PC-3 (cell line): ENCODE data around the gene PLCL1. TPM values are rescaled to one million over a fixed set of nuclear protein-coding genes. Genes with fewer than 3 reads are reported as not detected.

Experiments
- ATAC-seq: fragments of 200-7000 bp; cut with Tn5 transposase; 2 replicates; pipeline ENCODE4 v1.9.1; 2020; ENCODE audit warnings: mild to moderate bottlenecking, moderate library complexity
- BruUV-seq: library from RNA; stranded (reverse); fragments of 400-500 nt; replicated peaks from 2 replicates; lab custom pipeline; 2021; lab: Mats Ljungman, UMichigan
- CTCF ChIA-PET: fragments of 300-600 bp; sonication (Branson Sonifier 250); formaldehyde crosslinking; loops from one replicate; lab custom pipeline; 2022; ENCODE audit warnings: antibody characterized with exemption; lab: Charles Lee
- POLR2A ChIA-PET: fragments of 300-600 bp; sonication (Branson Sonifier 250); formaldehyde crosslinking; loops from one replicate; lab custom pipeline; 2022; ENCODE audit warnings: antibody characterized with exemption; ENCODE audit not compliant: unreplicated experiment; lab: Charles Lee
- DNase-seq: peaks from one replicate; pipeline ENCODE4 v3.0.0-alpha.2; 2015
- H2AFZ ChIP-seq: fragments of 300-600 bp; sonication (generic); 2 replicates; pipeline ENCODE4 v1.6.0; 2016; ENCODE audit warnings: antibody characterized with exemption, low read length
- H3F3A ChIP-seq: fragments of 300-600 bp; sonication (generic); one replicate; pipeline ENCODE4 v1.6.0; 2017; ENCODE audit warnings: antibody characterized with exemption, low read length, control low read depth, mild to moderate bottlenecking; ENCODE audit not compliant: unreplicated experiment
- H3K27ac ChIP-seq: fragments of 300-600 bp; sonication (generic); 2 replicates; pipeline ENCODE4 v1.5.1; 2016; ENCODE audit warnings: mild to moderate bottlenecking, low read length
- H3K27me3 ChIP-seq: fragments of 300-600 bp; sonication (generic); 2 replicates; pipeline ENCODE4 v1.6.1; 2016; ENCODE audit warnings: low read length, mixed read lengths
- H3K36me3 ChIP-seq: fragments of 300-600 bp; sonication (generic); 2 replicates; pipeline ENCODE4 v1.6.1; 2016; ENCODE audit warnings: low read depth, mixed run types, low read length, mixed read lengths
- H3K4me1 ChIP-seq: fragments of 300-600 bp; sonication (generic); 2 replicates; pipeline ENCODE4 v1.5.1; 2016; ENCODE audit warnings: low read length; ENCODE audit not compliant: insufficient read depth
- H3K4me2 ChIP-seq: fragments of 300-600 bp; sonication (generic); 2 replicates; pipeline ENCODE4 v1.6.0; 2016; ENCODE audit warnings: low read length
- H3K4me3 ChIP-seq: fragments of 300-600 bp; sonication (generic); 2 replicates; pipeline ENCODE4 v1.5.1; 2016; ENCODE audit warnings: mild to moderate bottlenecking, low read length, mixed read lengths
- H3K79me2 ChIP-seq: fragments of 300-600 bp; sonication (generic); 2 replicates; pipeline ENCODE4 v1.6.1; 2017; ENCODE audit warnings: low read length, mixed read lengths
- H3K9ac ChIP-seq: fragments of 300-600 bp; sonication (generic); 2 replicates; pipeline ENCODE4 v1.6.0; 2016; ENCODE audit warnings: mild to moderate bottlenecking, low read length
- H3K9me2 ChIP-seq: fragments of 300-600 bp; sonication (generic); replicated peaks from 2 replicates; pipeline ENCODE4 v1.6.1; 2016; ENCODE audit warnings: mixed run types, low read length, mixed read lengths
- H3K9me3 ChIP-seq: fragments of 300-600 bp; sonication (generic); 2 replicates; pipeline ENCODE4 v1.6.1; 2016; ENCODE audit warnings: low read length, mixed read lengths
- H4K20me1 ChIP-seq: fragments of 300-600 bp; sonication (generic); 2 replicates; pipeline ENCODE4 v1.6.1; 2016; ENCODE audit warnings: low read length, mixed read lengths
- EZH2 ChIP-seq: fragments of 300-600 bp; sonication (generic); IDR thresholded peaks from one replicate; pipeline ENCODE4 v1.6.1; 2017; ENCODE audit warnings: antibody characterized with exemption, mild to moderate bottlenecking, low read length; ENCODE audit not compliant: unreplicated experiment
- EZH2phosphoT487 ChIP-seq: fragments of 300-600 bp; sonication (generic); IDR thresholded peaks from 2 replicates; pipeline ENCODE4 v1.6.1; 2018; ENCODE audit warnings: mild to moderate bottlenecking, antibody characterized with exemption, low read length, borderline replicate concordance
- intact Hi-C: fragments of 100-400 bp; cut with micrococcal nuclease; formaldehyde crosslinking; loops from 2 replicates; pipeline ENCODE4 v1.9.0; 2023
- total RNA-seq: library from RNA; depleted of rRNA; stranded (reverse); fragments of >200 nt; gene quantifications from 2 replicates; pipeline ENCODE4 v1.2.3, GENCODE V29; 2014
- TF ChIP-seq, protein P1 (sequence below): fragments of 300-600 bp; sonication (generic); conservative IDR thresholded peaks from 2 replicates; pipeline ENCODE4 v1.5.1; 2017; ENCODE audit warnings: antibody characterized with exemption, low read depth, mild to moderate bottlenecking, low read length

Gene PLCL1
- total RNA-seq, 1 experiment from 2014 or later: not detected

- Histone ChIP-seq H3K27me3 (no peaks in the 10 kb centered on the region), H3F3A (no peaks in the 10 kb centered on the region), H2AFZ (no peak overlapping the region), H3K9me3 (no peaks in the 10 kb centered on the region), H3K27ac (no peak overlapping the region), H3K4me3 (no peak overlapping the region), H3K79me2 (no peaks in the 10 kb centered on the region), H3K9ac (no peak overlapping the region), H4K20me1 (no peaks in the 10 kb centered on the region), H3K9me2 (no peaks in the 10 kb centered on the region), H3K4me2 (no peak overlapping the region), H3K36me3 (no peaks in the 10 kb centered on the region), H3K4me1 (no peaks in the 10 kb centered on the region)
- POLR2A ChIA-PET: no interaction called here
- BruUV-seq: no TSS peak
- no peak for ATAC-seq
- no peak for DNase-seq
- TF ChIP-seq EZH2phosphoT487 (no peak), EZH2 (no peak)
- TF ChIP-seq, protein P1, sequence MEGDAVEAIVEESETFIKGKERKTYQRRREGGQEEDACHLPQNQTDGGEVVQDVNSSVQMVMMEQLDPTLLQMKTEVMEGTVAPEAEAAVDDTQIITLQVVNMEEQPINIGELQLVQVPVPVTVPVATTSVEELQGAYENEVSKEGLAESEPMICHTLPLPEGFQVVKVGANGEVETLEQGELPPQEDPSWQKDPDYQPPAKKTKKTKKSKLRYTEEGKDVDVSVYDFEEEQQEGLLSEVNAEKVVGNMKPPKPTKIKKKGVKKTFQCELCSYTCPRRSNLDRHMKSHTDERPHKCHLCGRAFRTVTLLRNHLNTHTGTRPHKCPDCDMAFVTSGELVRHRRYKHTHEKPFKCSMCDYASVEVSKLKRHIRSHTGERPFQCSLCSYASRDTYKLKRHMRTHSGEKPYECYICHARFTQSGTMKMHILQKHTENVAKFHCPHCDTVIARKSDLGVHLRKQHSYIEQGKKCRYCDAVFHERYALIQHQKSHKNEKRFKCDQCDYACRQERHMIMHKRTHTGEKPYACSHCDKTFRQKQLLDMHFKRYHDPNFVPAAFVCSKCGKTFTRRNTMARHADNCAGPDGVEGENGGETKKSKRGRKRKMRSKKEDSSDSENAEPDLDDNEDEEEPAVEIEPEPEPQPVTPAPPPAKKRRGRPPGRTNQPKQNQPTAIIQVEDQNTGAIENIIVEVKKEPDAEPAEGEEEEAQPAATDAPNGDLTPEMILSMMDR: no peak
- CTCF ChIA-PET: interaction anchor here (0.5 to 1.2 kb wide), 2 partner anchors 179 to 326 kb away, joined by 3 read pairs; no protein-coding TSS in a partner anchor
- intact Hi-C loops: loop anchor here (5.0 kb wide), 3 partner anchors 167 to 392 kb away; partner anchors contain the start of gene HSPE1
These were observed 25.1 kb upstream of the PLCL1 start for GRCh38 chr2:197779261-197779660.

- no peaks in the 10 kb centered on the region for H3K9me2 ChIP-seq
- TF ChIP-seq, protein P1: no peak
- no peak for TF ChIP-seq EZH2phosphoT487
- no peak for TF ChIP-seq EZH2
- no peak overlapping the region for H3K27ac ChIP-seq
- no peak overlapping the region for H3K4me2 ChIP-seq
- no TSS peak for BruUV-seq
- H3K36me3 ChIP-seq: no peaks in the 10 kb centered on the region
- H3K9ac ChIP-seq: no peak overlapping the region
- ATAC-seq (no peak), DNase-seq (no peak)
- H3K4me3 ChIP-seq: no peak overlapping the region
- POLR2A ChIA-PET: no interaction called here
- CTCF ChIA-PET: no interaction called here
- no peaks in the 10 kb centered on the region for H3K79me2 ChIP-seq
- H3K9me3 ChIP-seq: no peaks in the 10 kb centered on the region
- H4K20me1 ChIP-seq: no peaks in the 10 kb centered on the region
- no peaks in the 10 kb centered on the region for H3K27me3 ChIP-seq
- no peaks in the 10 kb centered on the region for H3F3A ChIP-seq
- H3K4me1 ChIP-seq: no peaks in the 10 kb centered on the region
- intact Hi-C loops: no loop called here
- no peak overlapping the region for H2AFZ ChIP-seq
These were observed 22.3 kb upstream of the PLCL1 start for GRCh38 chr2:197782126-197782525.

- H3K79me2 ChIP-seq: no peaks in the 10 kb centered on the region
- no peak within 1 kb of the TSS for H2AFZ ChIP-seq
- no peak within 1 kb of the TSS for H3K27ac ChIP-seq
- BruUV-seq: no TSS peak
- H3K4me2 ChIP-seq: no peak within 1 kb of the TSS
- no peaks in the 10 kb centered on the region for H3K9me3 ChIP-seq
- TF ChIP-seq EZH2 (no peak), EZH2phosphoT487 (no peak)
- TF ChIP-seq, protein P1: no peak
- intact Hi-C loops: no loop called here
- ChIA-PET CTCF (no interaction called here), POLR2A (no interaction called here)
- ATAC-seq: no peak
- H3K9ac ChIP-seq: no peak within 1 kb of the TSS
- no peak within 1 kb of the TSS for H3K4me3 ChIP-seq
- no peaks in the 10 kb centered on the region for H3K9me2 ChIP-seq
- no peaks in the 10 kb centered on the region for H3K27me3 ChIP-seq
- DNase-seq: no peak
- H3F3A ChIP-seq: no peaks in the 10 kb centered on the region
- H4K20me1 ChIP-seq: no peaks in the 10 kb centered on the region
- H3K4me1 ChIP-seq: no peaks in the 10 kb centered on the region
- no peaks in the 10 kb centered on the region for H3K36me3 ChIP-seq
These were observed 19.1 kb upstream of the PLCL1 start, which contains the start of gene BOLL for GRCh38 chr2:197784956-197785941. TSS of gene BOLL (minus strand) at chr2:197785319. CDS start at chr2:197781850, 3,469 bp downstream.
